ENCODE measurements around the gene UTP11. TPM values are rescaled to one million over a fixed set of nuclear protein-coding genes. Genes with fewer than 3 reads are reported as not detected.

Gene UTP11
- total RNA-seq, 1 donor from 2014 or later = 29.1 TPM

DNA sequence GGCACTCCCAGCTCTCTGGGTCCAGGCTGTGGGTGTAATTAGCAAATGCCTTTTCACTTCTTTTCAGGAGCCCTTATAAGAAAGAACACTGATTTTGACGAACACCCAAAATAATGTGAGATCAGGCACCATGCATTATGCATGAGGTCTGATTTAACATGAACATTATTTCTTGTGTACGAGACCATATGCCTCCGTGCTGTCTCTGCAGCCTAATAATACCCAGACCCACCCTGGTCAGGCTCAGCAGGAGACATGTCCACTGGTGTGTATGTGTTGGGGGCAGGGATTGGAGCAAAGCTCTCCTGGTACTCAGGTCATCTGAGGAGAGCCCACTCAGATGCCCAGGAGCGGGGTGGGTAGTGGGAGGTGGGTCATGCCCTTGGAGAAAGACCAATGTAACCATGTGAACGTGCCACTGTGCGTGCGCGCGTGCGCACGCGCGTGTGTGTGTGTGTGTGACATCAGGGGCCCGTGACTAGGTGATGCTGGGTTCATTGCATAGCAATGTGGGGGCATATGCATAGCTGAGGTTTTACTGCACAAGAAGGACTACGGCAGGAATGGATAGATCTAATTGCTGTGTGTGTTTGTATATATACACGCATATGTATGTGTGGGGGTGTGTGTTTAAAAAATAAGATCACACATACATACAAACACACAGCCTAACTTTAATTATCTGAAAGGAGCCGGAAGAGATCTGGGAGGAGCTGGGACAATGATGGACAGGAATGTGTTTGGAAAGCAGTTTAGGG lies 27.0 kb downstream of the UTP11 start:
- intact Hi-C loops (cut with DNase I) = no loop called here
- no peak for DNase-seq
- no peak for ATAC-seq

DNA sequence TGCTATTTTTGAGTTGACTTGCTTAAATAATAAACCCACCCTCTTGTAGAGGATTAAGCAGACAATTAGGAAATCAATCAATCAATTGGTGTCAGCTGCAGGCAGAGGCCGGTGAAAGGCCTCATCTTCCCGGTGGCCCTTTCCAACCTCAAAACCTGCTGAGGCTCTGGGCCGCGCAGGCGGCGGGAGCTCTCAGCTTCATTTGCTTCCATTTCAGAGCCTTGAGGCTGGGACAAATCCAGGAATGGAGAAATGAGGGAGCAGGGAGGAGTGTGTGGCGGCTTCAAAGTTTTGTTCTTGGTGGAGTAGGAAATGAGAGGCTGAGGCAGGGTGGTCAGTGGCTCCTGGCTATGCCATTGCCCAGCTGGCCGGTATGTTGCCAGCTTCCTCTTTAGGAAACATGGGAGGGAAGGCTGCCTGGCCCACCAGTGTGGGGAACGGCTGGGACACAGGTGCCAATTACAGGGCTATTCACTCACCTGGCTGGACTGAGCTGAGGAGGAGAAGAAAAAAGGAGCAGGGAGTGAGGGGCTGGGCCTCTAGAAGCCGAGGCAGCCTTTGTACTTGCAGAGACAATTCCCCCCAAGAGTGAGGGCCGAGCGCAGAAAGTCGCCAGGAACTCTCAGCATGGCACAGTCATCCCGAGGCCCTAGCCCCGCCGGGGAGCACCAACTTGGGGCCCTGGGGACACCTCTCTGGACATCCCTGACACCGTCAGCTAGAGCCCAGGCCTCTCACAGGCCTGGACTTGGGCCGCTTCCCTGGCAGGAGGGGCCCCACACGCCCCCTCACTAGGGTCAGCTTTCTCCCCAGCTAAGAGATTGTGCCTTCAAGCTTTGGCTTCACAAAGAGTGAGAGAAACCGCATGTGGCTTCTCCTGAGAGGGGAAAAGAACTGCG lies 29.7 kb downstream of the UTP11 start:
- TF ChIP-seq, protein P1, sequence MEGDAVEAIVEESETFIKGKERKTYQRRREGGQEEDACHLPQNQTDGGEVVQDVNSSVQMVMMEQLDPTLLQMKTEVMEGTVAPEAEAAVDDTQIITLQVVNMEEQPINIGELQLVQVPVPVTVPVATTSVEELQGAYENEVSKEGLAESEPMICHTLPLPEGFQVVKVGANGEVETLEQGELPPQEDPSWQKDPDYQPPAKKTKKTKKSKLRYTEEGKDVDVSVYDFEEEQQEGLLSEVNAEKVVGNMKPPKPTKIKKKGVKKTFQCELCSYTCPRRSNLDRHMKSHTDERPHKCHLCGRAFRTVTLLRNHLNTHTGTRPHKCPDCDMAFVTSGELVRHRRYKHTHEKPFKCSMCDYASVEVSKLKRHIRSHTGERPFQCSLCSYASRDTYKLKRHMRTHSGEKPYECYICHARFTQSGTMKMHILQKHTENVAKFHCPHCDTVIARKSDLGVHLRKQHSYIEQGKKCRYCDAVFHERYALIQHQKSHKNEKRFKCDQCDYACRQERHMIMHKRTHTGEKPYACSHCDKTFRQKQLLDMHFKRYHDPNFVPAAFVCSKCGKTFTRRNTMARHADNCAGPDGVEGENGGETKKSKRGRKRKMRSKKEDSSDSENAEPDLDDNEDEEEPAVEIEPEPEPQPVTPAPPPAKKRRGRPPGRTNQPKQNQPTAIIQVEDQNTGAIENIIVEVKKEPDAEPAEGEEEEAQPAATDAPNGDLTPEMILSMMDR (IDR thresholded peaks at IDR 0.05) = no peak
- Histone ChIP-seq H3K27ac (no peak overlapping the region), H3K36me3 (no peaks in the 10 kb centered on the region), H3K4me3 (no peak overlapping the region), H3K4me1 (peaks cover 16% of the 10 kb centered on the region), H3K27me3 (peaks cover 61% of the 10 kb centered on the region), H3K9me3 (no peaks in the 10 kb centered on the region)
- ATAC-seq (no peak), DNase-seq (peak; percentile 42)
- intact Hi-C loops (cut with DNase I) = no loop called here

More for the DNA sequence above, 27.0 kb downstream of the UTP11 start:
- Histone ChIP-seq H3K36me3 (no peaks in the 10 kb centered on the region), H3K27ac (no peak overlapping the region), H3K4me3 (no peak overlapping the region), H3K4me1 (peaks cover 6% of the 10 kb centered on the region), H3K27me3 (peaks cover 49% of the 10 kb centered on the region), H3K9me3 (no peaks in the 10 kb centered on the region)
- TF ChIP-seq, protein P1 (IDR thresholded peaks at IDR 0.05) = no peak

GRCh38 chr1:38043036-38043747 lies 30.7 kb downstream of the UTP11 start:
- peaks cover 24% of the 10 kb centered on the region for H3K4me1 ChIP-seq
- no peak overlapping the region for H3K4me3 ChIP-seq
- H3K36me3 ChIP-seq = no peaks in the 10 kb centered on the region
- DNase-seq (peak; percentile 48), ATAC-seq (no peak)
- intact Hi-C loops (cut with DNase I) = no loop called here
- no peak overlapping the region for H3K27ac ChIP-seq
- H3K27me3 ChIP-seq = peaks cover 61% of the 10 kb centered on the region
- TF ChIP-seq, protein P1 (IDR thresholded peaks at IDR 0.05) = no peak
- H3K9me3 ChIP-seq = no peaks in the 10 kb centered on the region

DNA sequence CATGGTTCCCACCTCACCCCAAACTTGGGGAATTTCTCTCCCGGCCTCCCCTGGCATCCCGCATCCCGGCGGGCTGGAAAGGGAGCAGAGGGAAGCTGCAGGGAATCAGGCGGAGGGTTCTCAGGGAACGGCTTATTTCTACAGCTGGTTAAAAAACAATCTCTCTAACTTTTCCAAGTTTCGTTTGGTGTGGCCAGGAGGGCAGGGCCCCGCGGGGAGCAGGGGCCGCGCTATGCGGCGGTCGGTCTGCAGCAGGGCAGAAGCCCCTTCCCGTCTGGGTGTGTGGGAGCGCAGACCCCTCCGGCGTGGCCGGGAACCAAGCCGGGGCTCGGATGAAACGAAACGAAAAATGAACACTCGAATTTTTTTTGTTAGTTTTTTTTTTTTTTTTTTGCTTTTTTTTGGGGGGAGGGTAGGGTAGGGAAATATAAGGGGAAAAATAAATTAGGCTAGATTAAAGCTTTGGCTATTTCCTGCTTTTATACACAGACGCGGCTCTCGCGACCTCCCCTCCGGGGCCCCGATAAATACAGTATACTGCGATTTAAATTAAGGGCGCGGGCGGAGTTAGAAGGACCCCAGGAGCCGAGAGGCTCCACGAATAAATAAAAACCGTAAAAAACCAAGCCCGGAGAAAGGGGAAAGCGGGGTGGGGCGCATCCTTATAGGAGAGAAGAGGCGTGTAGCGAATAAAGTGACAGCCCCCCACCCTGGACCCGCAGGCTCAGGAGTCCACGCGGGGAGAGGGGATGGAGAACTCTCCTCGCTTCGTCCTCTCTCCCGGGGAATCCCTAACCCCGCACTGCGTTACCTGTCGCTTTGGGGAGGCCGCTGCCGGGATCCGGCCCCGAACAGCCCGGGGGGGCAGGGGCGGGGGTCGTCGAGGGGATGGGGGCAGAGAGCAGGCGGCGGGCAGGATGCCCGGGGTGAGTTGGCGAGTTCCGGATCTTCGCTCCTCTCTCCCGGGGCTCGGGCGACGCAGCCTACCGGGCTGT lies 32.0 kb downstream of the UTP11 start:
- H3K36me3 ChIP-seq = no peaks in the 10 kb centered on the region
- peak overlapping the region; percentile 16 for H3K4me3 ChIP-seq
- H3K4me1 ChIP-seq = peaks cover 24% of the 10 kb centered on the region
- H3K9me3 ChIP-seq = no peaks in the 10 kb centered on the region
- intact Hi-C loops (cut with DNase I) = no loop called here
- ATAC-seq = no peak
- no peak overlapping the region for H3K27ac ChIP-seq
- TF ChIP-seq, protein P1 (IDR thresholded peaks at IDR 0.05) = no peak
- DNase-seq = peak; percentile 63
- peaks cover 60% of the 10 kb centered on the region for H3K27me3 ChIP-seq
